Endometrium (tissue), 2 donors: ENCODE results near the gene FGF22.
"Not testable (repeated sequence)": the region's sequence is repeated elsewhere in the genome, so short reads cannot be mapped to it uniquely, and the experiment has no call there.

ENCODE experiments used
- FAIRE-seq: peaks from 2 replicates; lab custom pipeline; 2012; peaks lifted over from hg19 to GRCh38; lab: Jason Lieb, UNC
- donor health status: control.
- donor health status: control.

FGF22 gene

GRCh38 chr19:639253-640160 lies at the start of gene FGF22:
TSS of gene FGF22 (plus strand) at chr19:639879. CDS start at chr19:639926, 47 bp downstream.
- no peak for FAIRE-seq

GRCh38 chr19:590396-590745 lies 49.3 kb upstream of the FGF22 start:
- FAIRE-seq = no peak

- FAIRE-seq = no peak
These were observed 49.0 kb upstream of the FGF22 start for GRCh38 chr19:590750-591098.

GRCh38 chr19:591099-591958 lies 48.4 kb upstream of the FGF22 start:
- no peak for FAIRE-seq

- FAIRE-seq = no peak
These were observed 47.6 kb upstream of the FGF22 start for GRCh38 chr19:592101-592500.

- no peak for FAIRE-seq
These were observed 46.6 kb upstream of the FGF22 start for GRCh38 chr19:593055-593454.

GRCh38 chr19:593505-593904 lies 46.2 kb upstream of the FGF22 start:
- FAIRE-seq = no peak

GRCh38 chr19:594265-594870 lies 45.3 kb upstream of the FGF22 start:
- FAIRE-seq = no peak

- no peak for FAIRE-seq
These were observed 44.1 kb upstream of the FGF22 start for GRCh38 chr19:595326-596262.

- FAIRE-seq = no peak
These were observed 43.4 kb upstream of the FGF22 start for GRCh38 chr19:596263-596655.

GRCh38 chr19:597406-598315 lies 42.0 kb upstream of the FGF22 start:
- FAIRE-seq = no peak

- FAIRE-seq = no peak
These were observed 38.4 kb upstream of the FGF22 start for GRCh38 chr19:601310-601709.

GRCh38 chr19:601790-602189 lies 37.9 kb upstream of the FGF22 start:
- FAIRE-seq = no peak

- no peak for FAIRE-seq
These were observed 37.0 kb upstream of the FGF22 start for GRCh38 chr19:602391-603301.

GRCh38 chr19:603302-603639 lies 36.4 kb upstream of the FGF22 start:
- not testable (repeated sequence) for FAIRE-seq

- not testable (repeated sequence) for FAIRE-seq
These were observed 35.9 kb upstream of the FGF22 start for GRCh38 chr19:603779-604178.

- FAIRE-seq = no peak
These were observed 35.3 kb upstream of the FGF22 start for GRCh38 chr19:604355-604754.

GRCh38 chr19:605061-605971 lies 34.4 kb upstream of the FGF22 start:
- FAIRE-seq = not testable (repeated sequence)
